Endothelial cell (in vitro differentiated cells): ENCODE results near the gene GGT5. TPM values are rescaled to one million over a fixed set of nuclear protein-coding genes. Genes with fewer than 3 reads are reported as not detected.
"Not testable (repeated sequence)": the region's sequence is repeated elsewhere in the genome, so short reads cannot be mapped to it uniquely, and the experiment has no call there.

Source experiments
- DNase-seq: peaks from one replicate; pipeline ENCODE4 v3.0.0; 2021; ENCODE audit warnings: low spot score
- H3K27ac Mint-ChIP-seq: one replicate; pipeline ENCODE4 v1.8.0; 2021; ENCODE audit warnings: mixed read lengths, inconsistent platforms; ENCODE audit not compliant: unreplicated experiment
- H3K27me3 Mint-ChIP-seq: one replicate; pipeline ENCODE4 v1.8.0; 2021; ENCODE audit warnings: mild to moderate bottlenecking, moderate library complexity, mixed read lengths, inconsistent platforms; ENCODE audit not compliant: unreplicated experiment
- H3K36me3 Mint-ChIP-seq: one replicate; pipeline ENCODE4 v1.8.0; 2021; ENCODE audit warnings: mild to moderate bottlenecking, low read depth, mixed read lengths, inconsistent platforms; ENCODE audit not compliant: unreplicated experiment
- H3K4me1 Mint-ChIP-seq: one replicate; pipeline ENCODE4 v1.8.0; 2021; ENCODE audit warnings: mild to moderate bottlenecking, mixed read lengths, inconsistent platforms; ENCODE audit not compliant: unreplicated experiment
- H3K4me3 Mint-ChIP-seq: one replicate; pipeline ENCODE4 v1.8.0; 2021; ENCODE audit warnings: mild to moderate bottlenecking, mixed read lengths, inconsistent platforms; ENCODE audit not compliant: unreplicated experiment
- H3K9me3 Mint-ChIP-seq: one replicate; pipeline ENCODE4 v1.8.0; 2021; ENCODE audit warnings: mixed read lengths, inconsistent platforms; ENCODE audit not compliant: unreplicated experiment
- CTCF ChIP-seq: fragments of 200-600 bp; sonication (generic); IDR thresholded peaks from one replicate; pipeline ENCODE4 v1.5.0; 2021; ENCODE audit warnings: antibody characterized with exemption; ENCODE audit not compliant: unreplicated experiment
- total RNA-seq: library from RNA; stranded (reverse); fragmentation: NEBNext Ultra II Directional; extraction: Animal tissue kit (Norgen Biotek cat#: 25700); gene quantifications from one replicate; pipeline ENCODE4 v1.2.1, GENCODE V29; 2021; ENCODE audit not compliant: unreplicated experiment

The GGT5 gene
- total RNA-seq, 1 donor from 2014 or later, result 1.6 TPM

- H3K9me3 Mint-ChIP-seq, result no peaks in the 10 kb centered on the region
- DNase-seq, result no peak
- no peaks in the 10 kb centered on the region for H3K4me1 Mint-ChIP-seq
- peaks cover 6% of the 10 kb centered on the region for H3K27me3 Mint-ChIP-seq
- no peak overlapping the region for H3K27ac Mint-ChIP-seq
- H3K36me3 Mint-ChIP-seq, result no peaks in the 10 kb centered on the region
- no peak overlapping the region for H3K4me3 Mint-ChIP-seq
- TF ChIP-seq CTCF, result no peak
These were observed 59.2 kb downstream of the GGT5 start for GRCh38 chr22:24185501-24186351.

GRCh38 chr22:24185001-24185500 lies 59.8 kb downstream of the GGT5 start:
- Mint-ChIP-seq H3K9me3 (no peaks in the 10 kb centered on the region), H3K27me3 (peaks cover 6% of the 10 kb centered on the region), H3K27ac (no peak overlapping the region), H3K4me3 (no peak overlapping the region), H3K36me3 (no peaks in the 10 kb centered on the region), H3K4me1 (no peaks in the 10 kb centered on the region)
- no peak for TF ChIP-seq CTCF
- no peak for DNase-seq

- no peak for DNase-seq
- H3K27me3 Mint-ChIP-seq, result peaks cover 6% of the 10 kb centered on the region
These were observed 60.7 kb downstream of the GGT5 start for GRCh38 chr22:24184057-24184798.

GRCh38 chr22:24183321-24184031 lies 61.4 kb downstream of the GGT5 start:
- Mint-ChIP-seq H3K4me1 (peaks cover 8% of the 10 kb centered on the region), H3K36me3 (no peaks in the 10 kb centered on the region), H3K9me3 (no peaks in the 10 kb centered on the region), H3K4me3 (no peak overlapping the region), H3K27ac (no peak overlapping the region), H3K27me3 (peaks cover 9% of the 10 kb centered on the region)
- no peak for DNase-seq
- no peak for TF ChIP-seq CTCF

More at GRCh38 chr22:24184057-24184798, 60.7 kb downstream of the GGT5 start:
- peaks cover 6% of the 10 kb centered on the region for H3K4me1 Mint-ChIP-seq
- no peak for TF ChIP-seq CTCF
- H3K4me3 Mint-ChIP-seq, result no peak overlapping the region
- no peak overlapping the region for H3K27ac Mint-ChIP-seq
- no peaks in the 10 kb centered on the region for H3K9me3 Mint-ChIP-seq
- no peaks in the 10 kb centered on the region for H3K36me3 Mint-ChIP-seq

GRCh38 chr22:24182900-24183246 lies 62.0 kb downstream of the GGT5 start:
- H3K9me3 Mint-ChIP-seq, DNase-seq, H3K27ac Mint-ChIP-seq, H3K4me3 Mint-ChIP-seq, H3K4me1 Mint-ChIP-seq, H3K36me3 Mint-ChIP-seq, H3K27me3 Mint-ChIP-seq: not testable (repeated sequence)
